ENCODE results near the gene GPRIN1.
A peak's percentile ranks its signal among the peaks of the same experiment; 100 is the strongest.

GPRIN1 gene

DNA sequence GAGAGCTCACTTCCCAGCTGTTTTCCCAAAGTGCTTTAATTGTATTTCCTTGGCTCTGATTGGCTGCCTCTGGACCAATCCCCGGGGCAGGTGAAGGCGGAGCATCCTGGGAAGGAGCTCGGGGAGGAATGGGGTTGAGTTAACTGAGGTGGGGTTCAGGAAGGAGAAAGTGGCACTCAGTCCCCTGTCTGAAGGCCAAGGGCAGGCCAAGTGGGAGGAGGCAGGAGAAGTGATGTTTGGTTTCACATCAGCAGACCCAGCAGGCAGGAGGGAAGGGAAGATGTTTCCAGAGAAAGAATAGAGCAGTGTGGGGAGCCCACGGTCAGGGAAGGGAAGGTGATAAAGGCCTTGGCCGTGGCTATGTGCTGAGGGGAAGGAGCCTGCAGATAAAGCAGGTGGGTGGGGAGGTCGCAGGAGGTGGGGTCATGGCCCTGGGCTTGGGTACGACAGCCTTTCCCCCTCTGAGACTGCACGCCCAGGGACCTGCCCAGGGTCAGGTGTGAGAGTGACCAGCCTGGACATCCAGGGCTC, 40.5 kb upstream of the GPRIN1 start:
- Histone ChIP-seq H3K27ac (ENCODE audit: low read depth, low read length) (no peak overlapping the region), H3K9me3 (ENCODE audit: control insufficient read depth in 5 of 5, low read length in 5 of 5) (no peaks in the 10 kb centered on the region), H3K36me3 (ENCODE audit: control insufficient read depth in 5 of 5, insufficient read depth in 5 of 5, low read length in 5 of 5) (peaks cover 0 to 33% (median 28%) of the 10 kb centered on the region in 5 donors), H3K27me3 (ENCODE audit: control insufficient read depth in 5 of 5, insufficient read depth in 4 of 5, low read length in 5 of 5) (no peaks in the 10 kb centered on the region), H3K9ac (ENCODE audit: low read length in 5 of 5) (peak overlapping the region in 1 of 5 donors; percentile 10), H3K4me1 (ENCODE audit: control insufficient read depth in 5 of 5, insufficient read depth in 5 of 5, low read length in 5 of 5) (peaks cover 4 to 24% (median 21%) of the 10 kb centered on the region in 5 donors), H3K4me3 (ENCODE audit: low read depth in 1 of 5, low read length in 5 of 5) (no peak overlapping the region)

DNA sequence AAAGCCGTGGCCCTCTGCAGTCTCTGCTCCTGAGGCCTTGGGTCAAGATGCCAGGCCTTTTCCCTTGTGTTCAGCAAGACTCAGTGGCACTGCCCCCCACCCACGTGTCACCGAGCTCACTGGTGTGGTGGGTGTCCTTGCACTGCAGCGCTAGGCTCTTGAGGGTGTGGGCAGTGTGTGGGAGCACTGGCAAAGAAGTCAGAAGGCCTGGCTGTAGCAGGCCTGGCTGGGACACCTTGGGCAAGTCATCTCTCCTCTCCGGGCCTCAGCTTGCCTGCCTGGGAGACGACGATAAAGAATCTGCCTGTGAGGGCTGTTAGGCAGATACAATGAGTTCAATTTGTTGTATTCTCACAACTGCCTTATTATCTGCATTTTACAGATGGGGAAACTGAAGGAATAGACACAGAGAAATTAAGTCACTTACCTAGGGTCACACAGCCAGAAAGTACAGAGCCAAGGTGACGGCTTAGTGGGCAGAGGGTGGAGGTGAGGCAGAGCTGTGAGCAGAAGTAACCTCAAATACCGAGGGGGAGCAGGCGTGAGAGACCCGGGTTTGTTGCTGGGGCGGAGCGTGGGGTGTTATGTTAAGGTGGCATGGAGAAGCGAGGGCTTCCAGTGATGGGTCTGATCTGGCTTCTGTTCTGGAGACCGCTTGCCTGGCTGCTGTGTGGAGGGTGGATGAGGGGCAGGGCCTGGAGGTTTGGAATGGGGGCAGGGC, 38.7 kb upstream of the GPRIN1 start:
- Histone ChIP-seq H3K27ac (ENCODE audit: low read depth, low read length) (no peak overlapping the region), H3K4me1 (ENCODE audit: control insufficient read depth in 5 of 5, insufficient read depth in 5 of 5, low read length in 5 of 5) (peaks cover 4 to 24% (median 21%) of the 10 kb centered on the region in 5 donors), H3K9me3 (ENCODE audit: control insufficient read depth in 5 of 5, low read length in 5 of 5) (no peaks in the 10 kb centered on the region), H3K27me3 (ENCODE audit: control insufficient read depth in 5 of 5, insufficient read depth in 4 of 5, low read length in 5 of 5) (no peaks in the 10 kb centered on the region), H3K36me3 (ENCODE audit: control insufficient read depth in 5 of 5, insufficient read depth in 5 of 5, low read length in 5 of 5) (peaks cover 0 to 15% (median 12%) of the 10 kb centered on the region in 5 donors), H3K9ac (ENCODE audit: low read length in 5 of 5) (peak overlapping the region in 4 of 5 donors; percentile 84 to 88 (median 86)), H3K4me3 (ENCODE audit: low read depth in 1 of 5, low read length in 5 of 5) (peak overlapping the region; percentile 6 to 78 (median 76))

DNA sequence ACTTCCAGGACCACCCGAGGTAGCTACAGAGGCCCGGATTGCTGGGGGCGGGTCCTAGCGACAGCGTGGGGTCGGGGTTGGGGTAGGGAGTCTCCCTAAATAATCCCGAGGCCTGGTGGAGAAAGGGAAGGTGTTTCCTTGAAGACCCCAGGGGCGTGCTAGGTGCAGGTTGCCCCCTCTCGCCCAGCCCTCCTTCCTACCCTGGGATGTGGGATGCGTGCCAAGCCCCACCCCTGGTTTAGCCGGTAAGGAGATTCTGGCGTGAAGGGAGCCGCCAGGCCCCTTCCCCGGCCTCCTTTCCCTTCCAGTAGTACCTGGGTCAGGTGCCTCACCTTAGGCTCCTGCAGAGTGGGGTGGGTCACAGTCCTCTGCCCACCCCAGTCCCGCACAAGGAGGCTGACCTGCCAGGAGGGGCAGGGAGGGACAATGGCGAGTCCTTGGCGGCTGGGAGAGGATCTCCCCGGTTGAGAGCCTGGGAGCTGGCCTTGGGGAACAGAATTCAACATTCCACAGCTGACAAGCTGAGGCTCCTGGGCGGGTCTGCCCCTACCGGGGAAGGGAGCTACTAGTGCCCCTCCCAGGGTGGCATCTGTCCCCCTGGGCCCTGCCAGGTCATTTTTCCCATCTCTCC, 38.0 kb upstream of the GPRIN1 start:
- Histone ChIP-seq H3K4me3 (ENCODE audit: low read depth in 1 of 5, low read length in 5 of 5) (peak overlapping the region; percentile 65 to 78 (median 76)), H3K27ac (ENCODE audit: low read depth, low read length) (no peak overlapping the region), H3K4me1 (ENCODE audit: control insufficient read depth in 5 of 5, insufficient read depth in 5 of 5, low read length in 5 of 5) (peaks cover 4 to 28% (median 21%) of the 10 kb centered on the region in 5 donors), H3K36me3 (ENCODE audit: control insufficient read depth in 5 of 5, insufficient read depth in 5 of 5, low read length in 5 of 5) (peaks cover 0 to 8% (median 5%) of the 10 kb centered on the region in 5 donors), H3K27me3 (ENCODE audit: control insufficient read depth in 5 of 5, insufficient read depth in 4 of 5, low read length in 5 of 5) (no peaks in the 10 kb centered on the region), H3K9me3 (ENCODE audit: control insufficient read depth in 5 of 5, low read length in 5 of 5) (no peaks in the 10 kb centered on the region), H3K9ac (ENCODE audit: low read length in 5 of 5) (peak overlapping the region; percentile 38 to 88 (median 85))

DNA sequence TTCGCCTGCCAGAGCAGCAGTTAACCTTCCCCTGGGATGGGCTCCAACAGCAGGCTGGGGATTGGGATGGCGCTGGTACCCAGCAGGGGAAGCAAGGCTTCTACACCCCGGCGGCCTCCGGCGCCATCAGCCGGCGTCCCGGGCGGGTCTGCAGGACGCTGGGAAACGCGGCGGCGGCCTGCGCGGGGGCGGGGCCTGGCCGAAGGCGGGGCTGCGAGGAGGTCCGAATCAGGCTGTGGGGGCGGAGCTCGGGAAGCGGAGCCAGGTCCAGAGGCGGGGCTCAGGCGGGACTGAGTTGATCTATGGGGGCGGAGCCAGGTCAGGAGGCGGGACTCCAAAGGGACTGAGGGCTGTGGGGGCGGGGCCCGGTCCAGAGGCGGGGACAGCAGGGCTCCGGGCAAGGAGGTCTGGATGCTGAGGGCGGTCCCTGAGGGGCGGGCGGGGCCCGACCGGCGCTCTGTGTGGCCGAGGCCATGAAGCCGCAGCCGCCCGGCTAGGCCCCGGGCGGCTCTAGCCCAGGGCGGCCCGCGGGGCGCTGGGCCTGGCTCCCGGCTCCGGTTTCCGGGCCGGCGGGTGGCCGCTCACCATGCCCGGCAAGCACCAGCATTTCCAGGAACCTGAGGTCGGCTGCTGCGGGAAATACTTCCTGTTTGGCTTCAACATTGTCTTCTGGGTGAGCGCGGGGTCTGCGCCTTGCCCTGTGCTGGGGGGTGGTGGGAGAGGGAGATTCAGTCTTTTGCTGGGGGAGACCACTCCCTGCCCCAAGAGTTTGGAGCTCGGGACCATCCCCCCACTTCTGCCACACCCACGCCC, 37.3 kb upstream of the GPRIN1 start, which contains the start of gene TSPAN17:
TSS of gene TSPAN17 (plus strand) at position 455 of the 813 bp plus-strand sequence. CDS start at position 587, 132 bp downstream.
- H3K4me1 ChIP-seq (ENCODE audit: control insufficient read depth in 5 of 5, insufficient read depth in 5 of 5, low read length in 5 of 5) = peaks cover 4 to 30% (median 21%) of the 10 kb centered on the region in 5 donors
- peak within 1 kb of the TSS; percentile 71 to 78 (median 76) for H3K4me3 ChIP-seq (ENCODE audit: low read depth in 1 of 5, low read length in 5 of 5)
- peak within 1 kb of the TSS; percentile 38 to 88 (median 85) for H3K9ac ChIP-seq (ENCODE audit: low read length in 5 of 5)
- peaks cover 0 to under 1% (median 0%) of the 10 kb centered on the region in 5 donors for H3K36me3 ChIP-seq (ENCODE audit: control insufficient read depth in 5 of 5, insufficient read depth in 5 of 5, low read length in 5 of 5)
- no peak within 1 kb of the TSS for H3K27ac ChIP-seq (ENCODE audit: low read depth, low read length)
- H3K9me3 ChIP-seq (ENCODE audit: control insufficient read depth in 5 of 5, low read length in 5 of 5) = no peaks in the 10 kb centered on the region
- no peaks in the 10 kb centered on the region for H3K27me3 ChIP-seq (ENCODE audit: control insufficient read depth in 5 of 5, insufficient read depth in 4 of 5, low read length in 5 of 5)

DNA sequence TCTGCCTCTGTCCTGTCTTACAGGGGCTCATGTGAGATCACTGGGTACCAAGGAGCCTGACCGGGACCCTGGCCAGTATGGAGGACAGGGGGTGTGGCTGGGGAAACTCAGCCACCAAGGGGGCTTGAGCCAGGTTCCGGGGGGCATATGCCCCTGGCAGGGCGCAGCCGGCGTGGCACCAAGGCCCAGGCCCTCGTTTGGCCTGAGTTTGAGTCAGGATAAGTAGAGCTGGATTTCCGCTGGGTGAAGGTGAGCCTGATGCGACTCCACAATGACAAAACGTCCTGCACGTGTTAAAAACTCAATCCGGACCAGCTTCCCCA, 36.7 kb upstream of the GPRIN1 start:
- Histone ChIP-seq H3K9ac (ENCODE audit: low read length in 5 of 5) (peak overlapping the region in 3 of 5 donors; percentile 55 to 78 (median 65)), H3K36me3 (ENCODE audit: control insufficient read depth in 5 of 5, insufficient read depth in 5 of 5, low read length in 5 of 5) (no peaks in the 10 kb centered on the region), H3K27ac (ENCODE audit: low read depth, low read length) (no peak overlapping the region), H3K27me3 (ENCODE audit: control insufficient read depth in 5 of 5, insufficient read depth in 4 of 5, low read length in 5 of 5) (no peaks in the 10 kb centered on the region), H3K9me3 (ENCODE audit: control insufficient read depth in 5 of 5, low read length in 5 of 5) (no peaks in the 10 kb centered on the region), H3K4me3 (ENCODE audit: low read depth in 1 of 5, low read length in 5 of 5) (peak overlapping the region; percentile 54 to 78 (median 74)), H3K4me1 (ENCODE audit: control insufficient read depth in 5 of 5, insufficient read depth in 5 of 5, low read length in 5 of 5) (peaks cover 4 to 30% (median 21%) of the 10 kb centered on the region in 5 donors)

DNA sequence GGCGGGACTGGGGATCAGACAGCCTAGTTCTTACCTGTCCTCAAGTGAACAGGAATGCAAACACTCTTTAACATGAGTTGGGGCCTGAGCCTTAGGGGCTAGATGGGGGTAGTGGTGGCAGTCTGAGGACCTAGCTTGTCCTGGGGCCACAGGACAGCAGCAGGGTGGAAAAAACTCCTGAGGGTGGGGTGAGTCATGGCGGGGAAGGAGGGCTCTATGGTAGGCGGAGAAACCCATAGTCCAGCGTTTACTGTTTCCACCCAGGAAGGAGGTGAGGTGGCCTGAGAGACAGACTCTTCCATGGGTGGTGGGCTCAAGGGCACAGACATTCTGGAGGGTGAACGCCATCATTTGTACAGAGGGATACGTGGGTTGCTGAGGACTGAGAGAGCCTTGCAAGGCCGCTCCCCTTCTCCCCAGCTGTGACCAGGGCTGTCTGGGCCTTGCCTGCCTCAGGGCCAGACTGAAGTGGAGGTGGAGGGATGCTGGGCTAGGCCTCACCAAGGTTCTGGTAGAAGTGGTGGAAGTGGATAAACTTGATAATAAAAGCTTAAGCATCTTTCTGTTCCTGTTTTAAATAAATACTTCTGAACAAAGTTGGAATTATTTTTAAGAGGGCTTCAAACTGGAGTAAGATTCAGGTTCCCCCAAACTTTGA, 36.2 kb upstream of the GPRIN1 start:
- no peaks in the 10 kb centered on the region for H3K27me3 ChIP-seq (ENCODE audit: control insufficient read depth in 5 of 5, insufficient read depth in 4 of 5, low read length in 5 of 5)
- H3K9ac ChIP-seq (ENCODE audit: low read length in 5 of 5) = peak overlapping the region in 3 of 5 donors; percentile 55 to 78 (median 65)
- no peak overlapping the region for H3K27ac ChIP-seq (ENCODE audit: low read depth, low read length)
- H3K36me3 ChIP-seq (ENCODE audit: control insufficient read depth in 5 of 5, insufficient read depth in 5 of 5, low read length in 5 of 5) = no peaks in the 10 kb centered on the region
- peaks cover 4 to 30% (median 21%) of the 10 kb centered on the region in 5 donors for H3K4me1 ChIP-seq (ENCODE audit: control insufficient read depth in 5 of 5, insufficient read depth in 5 of 5, low read length in 5 of 5)
- no peaks in the 10 kb centered on the region for H3K9me3 ChIP-seq (ENCODE audit: control insufficient read depth in 5 of 5, low read length in 5 of 5)
- peak overlapping the region in 3 of 5 donors; percentile 74 to 78 (median 76) for H3K4me3 ChIP-seq (ENCODE audit: low read depth in 1 of 5, low read length in 5 of 5)

DNA sequence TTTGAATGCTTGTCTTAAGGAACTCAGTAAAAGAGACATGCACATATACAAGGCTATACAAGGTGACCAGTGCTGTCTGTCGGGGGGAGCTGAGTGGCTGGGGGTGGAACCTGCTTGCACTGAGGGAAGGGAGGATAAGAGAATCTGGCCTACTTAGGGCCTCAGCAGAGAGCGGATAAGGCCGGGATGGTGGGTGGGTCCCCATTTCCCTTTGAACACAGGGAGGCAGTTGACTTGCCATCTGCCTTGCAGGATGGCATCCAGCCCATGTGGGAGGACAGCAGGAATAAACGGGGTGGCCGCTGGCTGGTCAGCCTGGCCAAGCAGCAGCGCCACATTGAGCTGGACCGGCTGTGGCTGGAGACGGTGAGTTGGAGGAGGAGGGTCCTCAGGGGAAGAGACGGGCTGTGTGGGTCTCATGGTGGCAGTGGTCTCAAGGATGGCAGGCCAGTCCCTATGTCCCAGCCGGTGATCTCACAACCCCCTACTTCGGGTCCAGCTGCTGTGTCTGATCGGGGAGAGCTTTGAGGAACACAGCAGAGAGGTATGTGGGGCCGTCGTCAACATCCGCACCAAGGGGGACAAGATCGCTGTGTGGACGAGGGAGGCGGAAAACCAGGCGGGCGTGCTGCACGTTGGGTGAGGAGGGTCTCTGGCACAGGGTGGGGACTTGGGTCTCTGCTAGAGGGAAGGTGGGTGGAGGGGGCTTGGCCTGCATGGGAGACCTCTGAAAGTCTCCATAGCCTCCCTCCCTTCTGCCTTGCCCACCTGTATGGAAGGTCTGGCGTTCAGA, 35.1 kb upstream of the GPRIN1 start:
- Histone ChIP-seq H3K9ac (ENCODE audit: low read length in 5 of 5) (no peak overlapping the region), H3K27ac (ENCODE audit: low read depth, low read length) (no peak overlapping the region), H3K4me3 (ENCODE audit: low read depth in 1 of 5, low read length in 5 of 5) (no peak overlapping the region), H3K36me3 (ENCODE audit: control insufficient read depth in 5 of 5, insufficient read depth in 5 of 5, low read length in 5 of 5) (no peaks in the 10 kb centered on the region), H3K4me1 (ENCODE audit: control insufficient read depth in 5 of 5, insufficient read depth in 5 of 5, low read length in 5 of 5) (peaks cover 4 to 35% (median 23%) of the 10 kb centered on the region in 5 donors), H3K9me3 (ENCODE audit: control insufficient read depth in 5 of 5, low read length in 5 of 5) (no peaks in the 10 kb centered on the region), H3K27me3 (ENCODE audit: control insufficient read depth in 5 of 5, insufficient read depth in 4 of 5, low read length in 5 of 5) (no peaks in the 10 kb centered on the region)

DNA sequence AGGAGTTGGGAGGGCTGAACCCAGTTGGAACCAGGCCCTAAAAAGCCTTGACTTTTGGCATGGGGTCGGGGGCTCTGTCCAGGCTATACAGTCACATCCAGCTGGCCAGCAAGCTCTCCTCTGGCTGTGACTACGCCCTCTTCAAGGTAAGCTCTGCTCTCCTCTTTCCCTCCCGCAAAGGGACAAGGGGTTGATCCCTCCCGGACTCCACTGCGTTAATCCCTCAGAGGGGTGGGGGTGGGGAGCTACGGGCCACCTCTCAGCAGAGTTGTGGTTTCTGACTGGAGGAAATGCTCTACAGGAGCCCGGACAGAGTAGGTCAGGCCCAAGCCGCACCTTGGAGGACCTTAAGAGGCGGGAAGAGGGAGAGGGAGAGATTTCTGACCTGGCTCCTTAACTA, 34.3 kb upstream of the GPRIN1 start:
- Histone ChIP-seq H3K27me3 (ENCODE audit: control insufficient read depth in 5 of 5, insufficient read depth in 4 of 5, low read length in 5 of 5) (no peaks in the 10 kb centered on the region), H3K9ac (ENCODE audit: low read length in 5 of 5) (no peak overlapping the region), H3K9me3 (ENCODE audit: control insufficient read depth in 5 of 5, low read length in 5 of 5) (no peaks in the 10 kb centered on the region), H3K36me3 (ENCODE audit: control insufficient read depth in 5 of 5, insufficient read depth in 5 of 5, low read length in 5 of 5) (no peaks in the 10 kb centered on the region), H3K4me3 (ENCODE audit: low read depth in 1 of 5, low read length in 5 of 5) (no peak overlapping the region), H3K27ac (ENCODE audit: low read depth, low read length) (no peak overlapping the region), H3K4me1 (ENCODE audit: control insufficient read depth in 5 of 5, insufficient read depth in 5 of 5, low read length in 5 of 5) (peaks cover 4 to 39% (median 23%) of the 10 kb centered on the region in 5 donors)
